Measurements from ENCODE around the gene MXRA5. TPM values are rescaled to one million over a fixed set of nuclear protein-coding genes. Genes with fewer than 3 reads are reported as not detected.
"Not testable (repeated sequence)": the region's sequence is repeated elsewhere in the genome, so short reads cannot be mapped to it uniquely, and the experiment has no call there.

The MXRA5 gene
- total RNA-seq, 4 donors from 2014 or later, result 1.3 to 3.9 (median 3.2) TPM

DNA sequence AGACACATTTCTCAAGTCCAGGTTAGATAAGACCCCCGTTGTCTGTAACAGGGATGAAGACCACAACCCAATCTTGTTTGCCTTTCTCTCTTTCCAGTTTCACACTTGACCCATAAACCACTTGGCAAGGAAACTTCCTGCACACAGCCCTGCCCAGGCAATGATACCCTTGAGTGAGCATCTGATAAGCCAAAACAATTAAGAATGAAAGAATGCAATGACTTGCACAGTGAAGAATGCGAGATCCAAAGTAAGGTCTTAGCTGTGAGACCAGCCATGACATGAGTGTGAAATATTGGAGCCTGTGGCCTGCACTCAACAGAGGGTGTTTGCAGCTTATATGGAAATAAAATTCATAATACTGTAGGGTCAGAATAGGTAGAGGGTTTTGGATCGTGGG lies 37.9 kb upstream of the MXRA5 start:
- H3K9me3 ChIP-seq, result no peaks in the 10 kb centered on the region
- H3K4me3 ChIP-seq, result no peak overlapping the region
- no peak overlapping the region for H3K27ac ChIP-seq (replicated peaks in 1 of 4)
- no peaks in the 10 kb centered on the region for H3K4me1 ChIP-seq
- 73% methylated on average over 3 of the region's 3 CpGs for WGBS
- TF ChIP-seq POLR2AphosphoS5 (IDR thresholded peaks at IDR 0.05) (no peak), POLR2A (IDR thresholded peaks at IDR 0.05; ENCODE audit: low read depth) (no peak), CTCF (IDR thresholded peaks at IDR 0.05) (no peak), EP300 (IDR thresholded peaks at IDR 0.05) (no peak)
- intact Hi-C loops (cut with DNase I), result no loop called here
- no peak for DNase-seq (ENCODE audit: extremely low spot score)
- H3K36me3 ChIP-seq, result no peaks in the 10 kb centered on the region
- H3K27me3 ChIP-seq, result no peaks in the 10 kb centered on the region

DNA sequence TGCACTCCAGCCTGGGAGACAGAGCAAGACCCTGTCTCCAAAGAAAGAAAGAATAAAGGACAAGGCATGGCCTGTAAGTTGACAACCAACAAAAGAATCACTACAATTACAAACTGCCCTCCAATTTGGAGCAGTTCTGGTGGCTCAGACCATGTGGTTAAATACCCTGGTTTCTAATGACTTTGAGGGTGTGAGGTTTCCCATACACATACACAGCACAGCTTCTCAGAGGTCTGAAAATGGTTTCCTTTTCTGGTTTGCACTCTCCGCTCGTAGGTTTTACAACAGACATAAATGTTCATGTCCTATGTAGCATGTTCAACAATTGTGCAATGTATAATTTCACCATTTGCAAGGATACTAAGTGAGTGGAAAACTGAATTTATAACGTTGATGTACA lies 34.2 kb upstream of the MXRA5 start:
- H3K36me3 ChIP-seq, result no peaks in the 10 kb centered on the region
- no peaks in the 10 kb centered on the region for H3K27me3 ChIP-seq
- no peaks in the 10 kb centered on the region for H3K9me3 ChIP-seq
- no peak for DNase-seq (ENCODE audit: extremely low spot score)
- intact Hi-C loops (cut with DNase I), result no loop called here
- no peak overlapping the region for H3K27ac ChIP-seq (replicated peaks in 1 of 4)
- no peaks in the 10 kb centered on the region for H3K4me1 ChIP-seq
- TF ChIP-seq EP300 (IDR thresholded peaks at IDR 0.05), result no peak
- TF ChIP-seq POLR2A (IDR thresholded peaks at IDR 0.05; ENCODE audit: low read depth), result no peak
- TF ChIP-seq CTCF (IDR thresholded peaks at IDR 0.05), result no peak
- WGBS, result 55% methylated on average over 3 of the region's 3 CpGs
- H3K4me3 ChIP-seq, result no peak overlapping the region

DNA sequence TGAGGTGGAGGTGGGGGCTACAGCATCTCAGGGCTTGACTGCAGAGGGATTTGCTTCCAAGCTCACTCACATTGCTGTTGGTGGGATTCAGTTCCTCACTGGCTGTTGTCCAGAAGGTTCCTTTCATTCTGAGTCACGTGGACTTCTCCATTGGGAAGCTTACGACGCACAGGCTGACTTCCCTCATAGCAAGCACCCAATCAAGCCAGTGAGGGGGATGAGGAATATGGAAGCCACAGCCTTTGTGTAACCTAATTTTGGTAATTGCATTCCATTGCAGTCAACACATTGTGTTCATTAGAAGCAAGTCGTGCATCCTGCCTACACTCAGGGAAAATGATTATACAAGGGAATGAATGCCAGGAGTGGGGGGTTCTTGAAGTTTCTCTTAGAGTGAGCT lies 32.7 kb upstream of the MXRA5 start:
- no peak for DNase-seq (ENCODE audit: extremely low spot score)
- TF ChIP-seq POLR2A (IDR thresholded peaks at IDR 0.05; ENCODE audit: low read depth) (no peak), CTCF (IDR thresholded peaks at IDR 0.05) (no peak), POLR2AphosphoS5 (IDR thresholded peaks at IDR 0.05) (no peak), EP300 (IDR thresholded peaks at IDR 0.05) (no peak)
- H3K36me3 ChIP-seq, result no peaks in the 10 kb centered on the region
- no peak overlapping the region for H3K27ac ChIP-seq (replicated peaks in 1 of 4)
- no peak overlapping the region for H3K4me3 ChIP-seq
- WGBS, result 57% methylated on average over 4 of the region's 4 CpGs
- intact Hi-C loops (cut with DNase I), result no loop called here
- no peaks in the 10 kb centered on the region for H3K27me3 ChIP-seq
- H3K4me1 ChIP-seq, result no peaks in the 10 kb centered on the region
- H3K9me3 ChIP-seq, result no peaks in the 10 kb centered on the region

DNA sequence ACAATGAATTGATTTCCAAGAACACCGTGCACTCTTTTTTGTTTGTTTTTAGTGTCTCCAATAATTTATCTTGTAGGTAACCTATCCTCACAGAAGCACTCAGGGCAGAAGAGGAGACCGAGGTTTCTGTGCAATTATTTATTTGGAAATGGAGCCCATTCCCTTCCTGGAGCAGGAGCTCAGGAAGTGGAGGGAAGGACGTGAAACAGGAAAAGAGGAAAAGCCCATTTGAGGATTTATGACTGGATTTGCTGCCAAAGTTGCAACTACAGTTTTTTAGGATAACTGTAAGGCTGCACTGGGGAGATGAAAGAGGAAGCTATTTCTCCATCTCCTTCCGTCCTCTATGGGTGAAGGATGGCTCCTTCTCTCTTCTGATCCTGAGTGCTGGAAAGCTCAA lies 31.7 kb upstream of the MXRA5 start:
- no peak overlapping the region for H3K27ac ChIP-seq (replicated peaks in 1 of 4)
- intact Hi-C loops (cut with DNase I), result no loop called here
- no peaks in the 10 kb centered on the region for H3K4me1 ChIP-seq
- no peaks in the 10 kb centered on the region for H3K9me3 ChIP-seq
- DNase-seq (ENCODE audit: extremely low spot score), result no peak
- TF ChIP-seq EP300 (IDR thresholded peaks at IDR 0.05) (no peak), POLR2A (IDR thresholded peaks at IDR 0.05; ENCODE audit: low read depth) (no peak), CTCF (IDR thresholded peaks at IDR 0.05) (no peak), POLR2AphosphoS5 (IDR thresholded peaks at IDR 0.05) (no peak)
- no peak overlapping the region for H3K4me3 ChIP-seq
- no peaks in the 10 kb centered on the region for H3K36me3 ChIP-seq
- 28% methylated on average over 4 of the region's 4 CpGs for WGBS
- no peaks in the 10 kb centered on the region for H3K27me3 ChIP-seq

DNA sequence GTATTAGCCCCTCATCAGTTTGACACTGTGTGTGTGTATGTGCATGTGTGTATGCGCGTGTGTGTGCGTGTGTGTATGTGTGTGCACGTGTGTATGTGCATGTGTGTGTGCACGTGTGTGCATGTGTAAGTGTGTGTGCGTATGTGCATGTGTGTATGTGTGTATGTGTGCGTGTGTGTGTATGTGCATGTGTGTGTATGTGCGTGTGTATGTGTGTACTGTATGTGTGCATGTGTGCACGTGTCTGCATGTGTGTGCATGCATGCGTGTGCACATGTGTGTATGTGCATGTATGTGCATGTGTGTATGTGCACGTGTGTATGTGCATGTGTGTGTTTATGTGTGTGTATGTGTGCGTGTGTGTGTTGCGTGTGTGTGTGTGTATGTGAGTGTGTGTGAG lies 31.1 kb upstream of the MXRA5 start:
- Histone ChIP-seq H3K9me3 (no peaks in the 10 kb centered on the region), H3K27me3 (no peaks in the 10 kb centered on the region), H3K4me3 (no peak overlapping the region), H3K36me3 (no peaks in the 10 kb centered on the region), H3K27ac (replicated peaks in 1 of 4) (no peak overlapping the region), H3K4me1 (no peaks in the 10 kb centered on the region)
- intact Hi-C loops (cut with DNase I), result no loop called here
- TF ChIP-seq CTCF (IDR thresholded peaks at IDR 0.05) (no peak), POLR2A (IDR thresholded peaks at IDR 0.05; ENCODE audit: low read depth) (no peak), EP300 (IDR thresholded peaks at IDR 0.05) (no peak), POLR2AphosphoS5 (IDR thresholded peaks at IDR 0.05) (no peak)
- no peak for DNase-seq (ENCODE audit: extremely low spot score)
- WGBS, result 79% methylated on average over 13 of the region's 13 CpGs

GRCh38 chrX:3375878-3376508 lies 29.5 kb upstream of the MXRA5 start:
- H3K27me3 ChIP-seq; DNase-seq (ENCODE audit: extremely low spot score); intact Hi-C loops (cut with DNase I); H3K36me3 ChIP-seq; H3K9me3 ChIP-seq; H3K4me3 ChIP-seq; H3K4me1 ChIP-seq; H3K27ac ChIP-seq (replicated peaks in 1 of 4): not testable (repeated sequence)
- 36% methylated on average over 2 of the region's 2 CpGs for whole genome bisulfite sequencing
